Left ventricle myocardium inferior (tissue), 1 donor: ENCODE measurements around the gene NCEH1. TPM values are rescaled to one million over a fixed set of nuclear protein-coding genes. Genes with fewer than 3 reads are reported as not detected.
"Not testable (repeated sequence)": the region's sequence is repeated elsewhere in the genome, so short reads cannot be mapped to it uniquely, and the experiment has no call there.

Experiments
- DNase-seq: peaks from one replicate; pipeline ENCODE4 v3.0.0-alpha.2; 2020
- H3K27ac ChIP-seq: fragments of 200-600 bp; replicated peaks from 2 replicates; pipeline ENCODE4 v1.8.0; 2021
- H3K27me3 ChIP-seq: fragments of 200-600 bp; 2 replicates; pipeline ENCODE4 v1.8.0; 2021; ENCODE audit warnings: low read depth
- H3K36me3 ChIP-seq: fragments of 200-600 bp; 2 replicates; pipeline ENCODE4 v1.8.0; 2021
- H3K4me1 ChIP-seq: fragments of 200-600 bp; 2 replicates; pipeline ENCODE4 v1.8.0; 2021
- H3K4me3 ChIP-seq: fragments of 200-600 bp; 2 replicates; pipeline ENCODE4 v1.8.0; 2021; ENCODE audit warnings: mild to moderate bottlenecking, moderate library complexity
- H3K9me3 ChIP-seq: fragments of 200-600 bp; replicated peaks from 2 replicates; pipeline ENCODE4 v1.8.0; 2021
- intact Hi-C: fragments of 100-400 bp; cut with micrococcal nuclease; formaldehyde crosslinking; loops from one replicate; pipeline ENCODE4 v1.11.0; 2022
- total RNA-seq: library from RNA; stranded (reverse); fragmentation: NEBNext Ultra II Directional; extraction: Animal tissue kit (Norgen Biotek cat#: 25700); gene quantifications from one replicate; pipeline ENCODE4 v1.2.1, GENCODE V29; 2021
- TF ChIP-seq, protein P1 (sequence below): fragments of 200-600 bp; IDR thresholded peaks from 2 replicates; pipeline ENCODE4 v1.8.0; 2021; ENCODE audit warnings: antibody characterized with exemption, mild to moderate bottlenecking, borderline replicate concordance
- donor health status: DM: no; HTN: yes; CAD: no; lungs with severe emphysema.

Gene NCEH1
- total RNA-seq, 1 donor from 2014 or later, result 58.6 TPM

DNA sequence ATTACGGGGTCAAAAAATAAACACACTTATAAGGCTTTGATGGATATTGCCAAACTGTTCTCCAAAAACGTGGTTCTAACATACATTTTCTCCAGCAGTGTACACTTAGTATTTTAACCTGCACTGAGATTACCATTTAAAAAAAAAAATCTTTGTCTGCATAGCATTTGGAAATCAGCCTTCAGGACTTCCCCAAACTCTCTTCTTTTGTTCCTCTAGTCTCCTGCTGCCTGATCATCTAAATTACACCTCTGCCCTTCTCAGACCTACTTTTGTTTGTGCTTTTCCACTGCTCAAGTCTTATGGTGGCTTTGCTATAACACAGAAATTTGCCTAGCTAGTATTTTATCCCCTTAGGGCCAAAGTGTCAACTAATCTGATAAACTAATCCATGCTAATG, 3.8 kb downstream of the NCEH1 start:
- no peak for DNase-seq
- peaks cover 3% of the 10 kb centered on the region for H3K36me3 ChIP-seq
- peak overlapping the region; percentile 79 for H3K4me3 ChIP-seq
- TF ChIP-seq, protein P1, sequence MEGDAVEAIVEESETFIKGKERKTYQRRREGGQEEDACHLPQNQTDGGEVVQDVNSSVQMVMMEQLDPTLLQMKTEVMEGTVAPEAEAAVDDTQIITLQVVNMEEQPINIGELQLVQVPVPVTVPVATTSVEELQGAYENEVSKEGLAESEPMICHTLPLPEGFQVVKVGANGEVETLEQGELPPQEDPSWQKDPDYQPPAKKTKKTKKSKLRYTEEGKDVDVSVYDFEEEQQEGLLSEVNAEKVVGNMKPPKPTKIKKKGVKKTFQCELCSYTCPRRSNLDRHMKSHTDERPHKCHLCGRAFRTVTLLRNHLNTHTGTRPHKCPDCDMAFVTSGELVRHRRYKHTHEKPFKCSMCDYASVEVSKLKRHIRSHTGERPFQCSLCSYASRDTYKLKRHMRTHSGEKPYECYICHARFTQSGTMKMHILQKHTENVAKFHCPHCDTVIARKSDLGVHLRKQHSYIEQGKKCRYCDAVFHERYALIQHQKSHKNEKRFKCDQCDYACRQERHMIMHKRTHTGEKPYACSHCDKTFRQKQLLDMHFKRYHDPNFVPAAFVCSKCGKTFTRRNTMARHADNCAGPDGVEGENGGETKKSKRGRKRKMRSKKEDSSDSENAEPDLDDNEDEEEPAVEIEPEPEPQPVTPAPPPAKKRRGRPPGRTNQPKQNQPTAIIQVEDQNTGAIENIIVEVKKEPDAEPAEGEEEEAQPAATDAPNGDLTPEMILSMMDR, result no peak
- H3K27ac ChIP-seq, result peak overlapping the region; percentile 31
- intact Hi-C loops, result no loop called here
- H3K4me1 ChIP-seq, result peaks cover 81% of the 10 kb centered on the region
- H3K27me3 ChIP-seq, result no peaks in the 10 kb centered on the region
- no peaks in the 10 kb centered on the region for H3K9me3 ChIP-seq

DNA sequence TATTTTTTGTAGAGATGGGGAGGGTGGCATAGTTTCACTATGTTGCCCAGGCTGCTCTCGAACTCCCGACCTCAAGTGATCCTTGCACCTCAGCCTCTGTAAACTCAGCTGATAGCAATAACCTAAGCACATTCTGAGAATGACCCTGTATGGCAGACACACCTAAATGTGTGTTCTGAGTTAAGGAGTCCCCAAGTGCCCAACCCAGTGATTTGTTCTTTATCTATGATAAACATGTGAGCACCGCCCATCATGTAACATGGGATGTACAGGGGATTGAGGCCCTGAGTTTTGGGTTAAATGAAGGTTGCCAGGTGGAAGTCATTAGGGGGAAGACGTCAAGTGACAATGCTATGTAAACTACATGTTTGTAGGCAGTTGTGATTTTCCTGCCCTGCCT, 5.7 kb downstream of the NCEH1 start:
- TF ChIP-seq, protein P1, result no peak
- peaks cover 85% of the 10 kb centered on the region for H3K4me1 ChIP-seq
- no peak for DNase-seq
- H3K27ac ChIP-seq, result peak overlapping the region; percentile 28
- H3K9me3 ChIP-seq, result no peaks in the 10 kb centered on the region
- H3K27me3 ChIP-seq, result no peaks in the 10 kb centered on the region
- no peak overlapping the region for H3K4me3 ChIP-seq
- intact Hi-C loops, result no loop called here
- peaks cover 3% of the 10 kb centered on the region for H3K36me3 ChIP-seq

DNA sequence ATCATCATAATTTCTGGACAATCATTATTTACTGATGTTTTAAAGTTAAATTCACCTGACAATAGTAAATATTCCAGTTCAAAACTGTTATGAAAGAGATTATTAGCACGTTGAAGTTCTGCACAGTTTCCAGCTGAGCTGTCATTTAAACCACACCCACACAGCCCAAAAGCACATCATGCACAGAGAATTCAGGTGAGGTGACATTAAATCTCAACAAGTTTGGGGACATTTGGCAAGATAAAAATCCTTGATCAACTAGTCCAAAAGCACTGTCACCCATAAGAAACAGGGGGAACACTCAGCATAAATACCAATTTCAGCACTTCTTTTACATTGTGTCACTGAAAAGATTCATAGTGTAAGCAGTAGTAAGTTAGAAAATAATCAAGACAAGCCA, 6.9 kb downstream of the NCEH1 start:
- Histone ChIP-seq H3K4me3 (no peak overlapping the region), H3K4me1 (peaks cover 85% of the 10 kb centered on the region), H3K27me3 (no peaks in the 10 kb centered on the region), H3K9me3 (no peaks in the 10 kb centered on the region), H3K27ac (peak overlapping the region; percentile 30), H3K36me3 (peaks cover 3% of the 10 kb centered on the region)
- DNase-seq, result no peak
- TF ChIP-seq, protein P1, result no peak
- intact Hi-C loops, result no loop called here

DNA sequence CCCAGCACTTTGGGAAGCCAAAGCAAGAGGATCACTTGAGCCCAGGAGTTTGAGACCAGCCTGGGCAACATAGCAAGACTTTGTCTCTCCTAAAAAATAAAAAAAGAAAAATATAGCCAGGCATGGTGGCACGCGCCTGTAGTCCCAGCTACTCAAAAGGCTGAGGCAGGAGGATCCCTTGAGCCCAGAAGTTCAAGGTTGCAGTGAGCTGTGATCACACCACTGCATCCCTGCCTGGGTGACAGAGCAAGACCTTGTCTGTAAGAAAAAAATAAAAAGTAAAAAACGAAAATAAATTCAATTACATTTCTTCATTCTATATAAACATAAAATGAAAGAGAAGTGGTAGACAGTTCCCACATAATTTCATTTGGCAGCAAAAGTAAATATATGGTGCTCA, 8.1 kb downstream of the NCEH1 start:
- H3K9me3 ChIP-seq, H3K4me3 ChIP-seq, H3K36me3 ChIP-seq, DNase-seq, H3K27me3 ChIP-seq, intact Hi-C loops: not testable (repeated sequence)
- Histone ChIP-seq H3K4me1 (peaks cover 83% of the 10 kb centered on the region), H3K27ac (peak overlapping the region; percentile 37)

DNA sequence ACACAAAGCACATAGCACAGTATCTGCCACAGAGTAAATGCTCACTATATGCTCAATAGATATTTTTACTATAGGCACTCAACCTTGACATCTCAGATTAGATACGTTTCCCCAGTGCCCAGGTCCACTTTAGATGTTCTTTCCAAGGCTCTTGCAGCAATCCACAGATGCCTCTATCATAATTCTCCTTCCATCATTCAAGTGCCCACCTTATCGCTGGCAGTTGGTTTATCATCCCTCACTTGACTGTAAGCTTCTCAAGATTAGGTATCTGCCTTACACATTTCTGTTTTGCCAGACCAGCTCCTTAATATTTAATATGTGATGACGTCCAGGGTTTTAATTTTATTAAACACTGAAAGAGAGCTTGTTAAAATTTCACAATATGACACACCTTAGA, 8.6 kb downstream of the NCEH1 start:
- intact Hi-C loops, result no loop called here
- TF ChIP-seq, protein P1, result no peak
- no peak for DNase-seq
- peak overlapping the region; percentile 37 for H3K27ac ChIP-seq
- no peaks in the 10 kb centered on the region for H3K27me3 ChIP-seq
- no peak overlapping the region for H3K4me3 ChIP-seq
- H3K4me1 ChIP-seq, result peaks cover 83% of the 10 kb centered on the region
- no peaks in the 10 kb centered on the region for H3K9me3 ChIP-seq
- H3K36me3 ChIP-seq, result peaks cover 3% of the 10 kb centered on the region

DNA sequence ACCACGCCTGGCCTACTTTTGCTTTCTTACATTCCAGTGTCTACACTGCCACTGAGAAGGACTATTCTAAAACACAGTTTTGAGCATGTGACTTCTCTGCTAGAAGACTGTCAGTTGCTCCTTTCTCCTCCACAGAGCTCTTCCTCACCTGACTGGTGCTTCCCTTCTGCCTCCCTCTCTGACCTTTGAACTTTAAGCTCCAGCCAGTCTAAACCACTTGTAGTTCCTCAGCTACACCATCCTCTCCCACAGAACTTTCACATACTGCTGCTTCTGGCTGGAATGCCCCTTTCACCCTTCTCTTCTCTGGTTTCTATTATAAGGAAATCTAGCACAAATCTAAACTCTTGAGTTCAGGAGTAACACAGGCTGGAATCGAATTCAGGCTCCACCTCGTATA, 9.1 kb downstream of the NCEH1 start:
- Histone ChIP-seq H3K4me1 (peaks cover 81% of the 10 kb centered on the region), H3K27ac (peak overlapping the region; percentile 37), H3K36me3 (peaks cover 3% of the 10 kb centered on the region), H3K27me3 (no peaks in the 10 kb centered on the region), H3K9me3 (no peaks in the 10 kb centered on the region), H3K4me3 (no peak overlapping the region)
- intact Hi-C loops, result no loop called here
- no peak for DNase-seq
- TF ChIP-seq, protein P1, result no peak
